HG03460 (cell line): ENCODE data around the gene LRRC3.

ENCODE experiments used
- ATAC-seq: cut with Tn5 transposase; IDR thresholded peaks from one replicate; pipeline ENCODE4 v1.9.1; 2021; ENCODE audit not compliant: unreplicated experiment

The LRRC3 gene

DNA sequence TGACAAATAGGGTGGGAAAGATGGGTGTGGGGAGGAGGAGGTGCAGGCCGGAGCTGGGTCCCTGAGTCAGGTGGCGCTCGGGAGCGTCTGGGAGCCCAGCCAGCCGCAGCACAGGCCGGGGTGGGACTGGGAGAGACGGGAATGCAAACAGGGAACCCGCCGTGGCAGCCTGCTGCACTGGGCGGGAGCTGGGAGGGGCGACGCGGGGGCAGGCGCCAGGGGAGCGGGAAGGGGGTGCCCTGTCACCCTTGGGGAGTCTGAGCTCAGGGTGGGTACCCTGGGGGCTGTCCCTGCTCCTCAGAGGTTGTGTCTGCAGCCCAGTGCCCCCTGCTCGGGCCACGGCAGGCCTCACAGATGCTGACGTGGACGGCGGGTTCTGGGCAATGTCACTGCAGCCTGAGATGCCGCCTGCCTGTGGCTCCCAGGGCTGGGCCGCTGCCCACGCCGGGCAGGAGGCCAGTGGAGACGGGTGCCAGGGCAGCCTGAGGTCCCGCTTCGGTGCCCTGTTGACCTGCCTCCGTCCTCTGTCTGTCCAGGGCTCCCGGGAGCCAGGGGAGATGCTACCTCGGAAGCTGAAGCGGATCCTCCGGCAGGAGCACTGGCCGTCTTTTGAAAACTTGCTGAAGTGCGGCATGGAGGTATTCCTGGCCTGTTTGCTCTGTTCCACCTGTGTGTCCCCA, 16.6 kb upstream of the LRRC3 start:
- no peak for ATAC-seq

GRCh38 chr21:44439211-44439600, 16.1 kb upstream of the LRRC3 start:
- ATAC-seq, result no peak

GRCh38 chr21:44440241-44441040, 14.9 kb upstream of the LRRC3 start:
- ATAC-seq, result no peak

GRCh38 chr21:44441041-44441400, 14.3 kb upstream of the LRRC3 start:
- no peak for ATAC-seq

DNA sequence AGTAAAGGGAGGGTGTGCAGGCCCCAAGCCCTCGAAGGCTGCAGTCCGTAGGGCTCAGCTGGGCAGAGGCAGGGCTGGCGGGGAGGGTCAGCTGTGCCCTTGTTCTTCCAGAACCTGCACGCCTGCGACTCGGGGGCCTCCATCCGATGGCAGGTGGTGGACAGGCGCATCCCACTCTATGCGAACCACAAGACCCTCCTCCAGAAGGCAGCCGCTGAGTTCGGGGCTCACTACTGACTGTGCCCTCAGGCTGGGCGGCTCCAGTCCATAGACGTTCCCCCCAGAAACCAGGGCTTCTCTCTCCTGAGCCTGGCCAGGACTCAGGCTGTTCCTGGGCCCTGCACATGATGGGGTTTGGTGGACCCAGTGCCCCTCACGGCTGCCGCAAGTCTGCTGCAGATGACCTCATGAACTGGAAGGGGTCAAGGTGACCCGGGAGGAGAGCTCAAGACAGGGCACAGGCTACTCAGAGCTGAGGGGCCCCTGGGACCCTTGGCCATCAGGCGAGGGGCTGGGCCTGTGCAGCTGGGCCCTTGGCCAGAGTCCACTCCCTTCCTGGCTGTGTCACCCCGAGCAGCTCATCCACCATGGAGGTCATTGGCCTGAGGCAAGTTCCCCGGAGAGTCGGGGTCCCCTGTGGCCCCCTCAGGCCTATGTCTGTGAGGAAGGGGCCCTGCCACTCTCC, 13.6 kb upstream of the LRRC3 start:
- ATAC-seq, result no peak

- ATAC-seq, result no peak
Measured at GRCh38 chr21:44442266-44443125, 12.8 kb upstream of the LRRC3 start.

DNA sequence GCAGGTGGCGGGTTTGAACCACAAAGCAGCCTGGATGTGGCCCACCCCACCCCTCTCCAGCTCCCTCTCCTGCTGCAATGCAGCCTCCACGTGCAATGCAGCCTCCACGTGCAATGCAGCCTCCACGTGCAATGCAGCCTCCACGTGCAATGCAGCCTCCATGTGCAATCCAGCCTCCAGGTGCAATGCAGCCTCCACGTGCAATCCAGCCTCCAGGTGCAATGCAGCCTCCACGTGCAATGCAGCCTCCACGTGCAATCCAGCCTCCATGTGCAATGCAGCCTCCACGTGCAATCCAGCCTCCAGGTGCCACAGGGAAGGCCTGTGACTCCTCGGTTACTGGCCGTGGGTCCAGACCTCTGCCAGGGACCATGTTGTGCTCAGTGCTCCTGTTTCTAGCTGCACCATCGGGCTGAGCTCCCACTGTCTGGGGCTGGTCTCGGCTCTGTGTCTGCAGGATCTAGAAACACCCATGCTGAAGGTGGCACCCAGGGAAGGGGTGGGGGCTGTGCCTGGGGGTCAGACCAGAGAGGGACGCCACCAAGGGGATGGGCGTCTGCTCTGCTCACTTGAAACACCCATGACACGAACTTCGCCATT, 11.9 kb upstream of the LRRC3 start:
- ATAC-seq, result no peak

DNA sequence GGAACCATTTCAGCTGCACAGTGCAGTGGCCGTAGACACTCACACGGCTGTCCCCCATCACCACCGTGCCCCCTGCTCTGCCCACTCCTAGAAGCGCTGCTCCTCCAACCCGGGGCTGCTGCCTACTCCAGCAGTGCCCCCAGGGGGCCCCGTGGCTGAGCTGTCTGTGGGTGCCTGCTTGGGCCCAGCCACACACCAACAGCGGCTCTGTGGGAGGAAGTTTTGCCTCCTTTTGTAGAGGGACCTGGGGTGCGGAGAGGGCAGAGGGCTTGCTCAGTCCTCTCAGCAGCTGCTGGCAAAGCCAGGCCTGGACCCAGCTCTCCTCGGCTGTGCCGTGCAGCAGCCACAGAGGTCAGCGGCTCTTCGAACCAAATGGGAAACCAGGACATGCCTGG, 11.4 kb upstream of the LRRC3 start:
- no peak for ATAC-seq

DNA sequence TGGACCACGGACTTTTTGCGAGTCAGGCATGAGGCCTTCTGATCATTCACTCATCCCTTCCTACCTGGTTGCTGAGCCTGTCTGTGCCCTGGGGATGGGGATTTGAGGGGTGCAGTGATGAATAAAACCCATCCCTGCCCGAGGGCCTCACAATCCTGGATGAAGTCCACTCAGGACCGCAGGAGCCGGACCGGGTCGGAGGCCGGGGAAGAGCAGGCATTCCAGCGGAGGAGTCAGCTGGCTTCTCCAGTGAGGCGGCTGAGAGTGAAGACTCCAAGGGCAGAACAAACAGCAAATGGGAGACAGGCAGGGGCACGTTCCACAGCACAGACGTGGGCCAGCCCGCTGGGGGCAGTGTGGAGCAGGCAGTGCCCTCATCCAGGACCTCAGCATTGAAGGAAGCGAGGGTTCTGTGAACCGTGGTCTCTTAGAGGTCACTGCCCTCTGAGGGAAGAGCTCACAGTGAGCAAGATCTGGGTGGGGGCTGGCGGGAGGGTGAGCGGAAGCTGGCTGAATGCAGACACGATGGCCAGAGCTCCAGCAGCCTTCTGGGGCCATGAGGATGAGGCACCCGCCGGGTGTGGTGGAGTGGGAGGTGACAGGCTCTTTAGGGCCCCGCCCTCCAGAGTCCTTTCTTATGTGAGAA, 10.9 kb upstream of the LRRC3 start:
- ATAC-seq, result no peak

DNA sequence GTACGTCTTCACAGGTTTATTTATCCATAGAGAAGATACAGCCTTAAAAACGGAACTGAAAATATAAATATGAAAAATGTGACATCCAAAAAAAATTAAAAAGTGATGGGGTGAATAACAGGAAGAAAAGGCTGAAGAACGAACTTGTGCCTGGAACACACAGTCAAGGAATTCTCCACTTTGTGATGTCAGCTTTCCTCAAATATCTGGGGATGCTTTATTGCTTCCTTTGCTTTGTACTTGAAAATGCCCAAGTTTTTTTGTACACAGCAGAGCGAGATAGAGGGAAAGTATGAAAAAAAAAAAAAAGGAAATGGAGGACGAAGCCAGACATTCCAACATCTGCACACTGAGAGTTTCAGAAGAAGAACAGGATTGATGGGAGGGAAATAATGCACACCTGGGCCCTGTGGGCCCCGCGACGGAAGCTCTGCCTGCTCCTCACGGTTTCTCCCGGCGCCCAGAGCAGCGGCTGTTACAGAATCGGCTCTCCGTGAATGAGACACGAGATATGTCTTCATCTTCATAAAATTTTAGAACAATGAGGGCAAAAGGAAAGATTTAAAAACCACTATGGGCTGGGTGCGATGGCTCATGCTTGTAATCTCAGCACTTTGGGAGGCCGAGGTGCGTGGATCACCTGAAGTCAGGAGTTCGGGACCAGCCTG, 10.0 kb upstream of the LRRC3 start:
- no peak for ATAC-seq

GRCh38 chr21:44448651-44449131, 6.6 kb upstream of the LRRC3 start:
- no peak for ATAC-seq

DNA sequence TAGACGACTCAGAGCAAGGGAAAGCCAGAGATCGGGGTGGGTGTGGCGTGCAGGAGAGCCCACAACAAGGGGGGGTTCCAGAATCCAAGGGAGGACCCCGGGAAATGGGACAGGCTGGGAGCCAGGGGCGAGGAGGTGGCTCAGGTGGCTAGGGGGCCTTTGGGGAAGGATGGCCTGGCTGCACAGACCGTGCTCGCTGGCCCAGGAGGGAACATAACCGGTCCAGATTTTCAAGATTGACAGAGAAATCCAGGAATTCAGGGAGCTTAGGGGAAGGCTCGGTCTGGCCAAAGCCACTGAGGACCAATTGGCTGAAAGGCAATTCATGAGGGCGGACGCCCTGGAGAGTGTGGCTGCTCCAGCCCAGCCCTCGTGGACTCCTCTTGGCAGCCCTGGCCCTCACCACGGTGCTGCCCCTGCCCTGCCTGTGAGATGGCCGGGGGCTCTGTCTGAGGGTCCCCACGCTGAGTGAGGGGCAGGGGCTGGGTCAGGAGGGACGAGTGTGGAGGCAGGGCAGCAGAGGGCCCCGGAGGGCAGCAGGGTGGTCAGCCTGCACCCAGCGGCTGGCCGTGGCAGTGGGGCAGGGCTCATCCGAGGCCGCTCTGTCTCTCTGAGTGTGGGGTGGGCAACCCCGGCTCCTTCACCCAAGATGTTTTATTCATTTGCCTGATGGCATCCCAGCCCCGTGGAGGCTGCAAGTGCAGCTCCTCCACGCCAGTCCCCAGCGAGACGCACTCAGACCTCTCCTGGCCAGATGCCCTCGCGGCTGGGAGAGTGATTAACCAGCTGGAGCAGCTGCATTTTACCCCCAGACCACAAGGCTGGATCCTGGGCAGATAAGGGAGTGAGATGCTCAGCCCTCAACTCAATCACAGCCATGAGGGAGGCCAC, 5.6 kb upstream of the LRRC3 start:
- no peak for ATAC-seq

DNA sequence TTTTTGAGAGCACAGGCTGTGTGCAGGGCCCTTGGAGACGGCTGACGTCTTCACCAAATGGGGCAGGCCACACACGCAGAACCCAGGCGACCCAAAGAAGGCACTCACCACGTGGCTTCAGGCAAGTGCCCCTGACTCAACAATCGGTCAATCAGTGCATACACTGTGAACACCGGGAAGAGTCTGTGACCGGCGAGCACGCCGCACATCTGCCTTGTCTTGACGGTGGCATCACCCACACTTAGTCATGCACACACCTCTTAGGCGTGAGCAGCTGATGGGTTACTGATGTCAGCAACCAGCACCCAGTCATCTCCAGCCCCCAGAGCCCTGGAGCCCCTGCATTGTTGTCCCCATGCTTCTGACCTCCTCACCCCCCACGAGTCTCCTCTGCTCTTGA, 4.9 kb upstream of the LRRC3 start:
- no peak for ATAC-seq

DNA sequence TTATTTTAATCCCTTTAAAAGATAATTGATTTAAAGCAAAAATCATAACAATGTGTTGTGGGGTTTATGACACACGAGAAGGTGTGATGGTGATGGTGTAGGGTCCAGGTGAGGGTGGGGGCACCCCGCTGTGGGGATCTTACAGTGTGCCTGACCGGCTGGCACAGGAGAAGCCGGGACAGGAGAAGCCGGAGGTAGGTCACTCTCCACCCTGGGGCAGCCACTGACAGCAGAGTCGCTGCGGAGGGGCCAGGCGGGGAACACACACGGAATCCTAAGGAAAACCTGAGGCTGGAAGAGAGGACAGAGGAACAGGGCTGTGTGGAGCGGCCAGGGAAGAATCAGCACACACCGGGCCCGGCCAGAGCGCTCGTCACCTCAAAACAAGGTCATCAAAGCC, 4.3 kb upstream of the LRRC3 start:
- ATAC-seq, result no peak

- ATAC-seq, result no peak
Measured at GRCh38 chr21:44453120-44453519, 2.2 kb upstream of the LRRC3 start.

- ATAC-seq, result no peak
Measured at GRCh38 chr21:44454058-44454457, 1.3 kb upstream of the LRRC3 start.

- ATAC-seq, result no peak
Measured at GRCh38 chr21:44455524-44456213, 359 bp downstream of the LRRC3 start.
